ENCODE results near the gene FETUB.
A peak's percentile ranks its signal among the peaks of the same experiment; 100 is the strongest.
"Not testable (repeated sequence)": the region's sequence is repeated elsewhere in the genome, so short reads cannot be mapped to it uniquely, and the experiment has no call there.

The FETUB gene

DNA sequence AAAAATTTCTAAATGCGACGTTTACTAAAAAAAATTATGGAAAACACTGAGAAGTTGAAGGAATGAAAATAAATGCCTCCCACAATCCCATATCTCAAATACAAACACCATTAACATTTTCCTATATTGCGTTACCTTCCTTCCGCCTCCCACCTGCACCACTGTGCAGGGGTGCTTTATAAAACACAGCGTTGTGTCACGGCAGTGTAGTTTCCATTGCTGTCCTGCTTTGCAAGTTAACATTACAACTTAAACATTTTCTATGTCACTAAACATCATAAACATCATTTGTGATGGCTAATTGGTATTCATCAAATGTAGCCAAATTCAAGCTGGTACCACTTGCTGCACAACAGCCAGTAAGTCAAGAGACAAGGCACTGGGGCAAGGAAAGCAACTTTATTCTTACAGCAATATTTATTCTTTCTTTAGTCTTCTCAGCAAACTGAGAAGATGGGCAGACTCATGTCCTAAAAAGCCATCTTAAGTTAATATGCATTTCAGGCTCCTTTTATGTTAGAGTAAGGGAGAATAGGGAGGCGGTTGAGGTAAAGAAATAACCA lies 12.3 kb upstream of the FETUB start:
- H3K4me3 ChIP-seq (ENCODE audit: control insufficient read depth in 1 of 7, extremely low read depth in 1 of 7, insufficient read depth in 4 of 7, low read depth in 2 of 7, low read length in 6 of 7): no peak overlapping the region
- no peaks in the 10 kb centered on the region for H3K4me1 ChIP-seq (ENCODE audit: control extremely low read depth in 1 of 4, control insufficient read depth in 4 of 4, insufficient read depth in 4 of 4, low read length in 3 of 4)
- 92% methylated on average over 5 of the region's 7 CpGs for WGBS (ENCODE audit: insufficient coverage)
- CTCF ChIA-PET: no interaction called here
- no peaks in the 10 kb centered on the region for H3K36me3 ChIP-seq (ENCODE audit: control insufficient read depth in 4 of 4, insufficient read depth in 4 of 4, low read length in 3 of 4)
- DNase-seq: no peak
- no peak overlapping the region for H3K27ac ChIP-seq (ENCODE audit: insufficient read depth in 1 of 2, low read depth in 1 of 2, low read length in 2 of 2, poor library complexity in 1 of 2, severe bottlenecking in 2 of 2)
- H3K27me3 ChIP-seq (replicated peaks in 2 of 5; ENCODE audit: control insufficient read depth in 4 of 5, insufficient read depth in 5 of 5, low read length in 4 of 5): peaks cover 0 to 6% (median 0%) of the 10 kb centered on the region in 5 experiments
- H3K9me3 ChIP-seq (ENCODE audit: control extremely low read depth in 1 of 5, control insufficient read depth in 4 of 5, insufficient read depth in 2 of 5, low read depth in 1 of 5, low read length in 4 of 5): no peaks in the 10 kb centered on the region
- POLR2A ChIA-PET: no interaction called here

DNA sequence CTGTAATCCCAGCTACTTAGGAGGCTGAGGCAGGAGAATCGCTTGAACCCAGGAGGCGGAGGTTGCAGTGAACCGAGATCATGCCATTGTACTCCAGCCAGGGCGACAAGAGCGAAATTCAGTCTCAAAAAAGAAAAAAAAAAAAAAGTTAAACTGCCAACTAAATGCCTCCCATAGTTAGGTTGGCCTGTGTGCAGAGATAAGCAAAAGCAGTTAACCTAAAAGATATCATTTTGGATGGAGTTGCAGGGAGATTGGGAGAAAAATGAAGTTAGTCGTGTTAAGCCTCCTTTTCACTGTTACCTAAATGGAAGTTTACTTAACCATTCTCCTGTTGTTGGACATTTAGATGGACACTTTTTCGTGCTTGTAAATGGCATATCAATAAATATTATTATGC lies 11.4 kb upstream of the FETUB start:
- H3K36me3 ChIP-seq (ENCODE audit: control insufficient read depth in 4 of 4, insufficient read depth in 4 of 4, low read length in 3 of 4): no peaks in the 10 kb centered on the region
- peaks cover 0 to 6% (median 0%) of the 10 kb centered on the region in 5 experiments for H3K27me3 ChIP-seq (replicated peaks in 2 of 5; ENCODE audit: control insufficient read depth in 4 of 5, insufficient read depth in 5 of 5, low read length in 4 of 5)
- CTCF ChIA-PET: no interaction called here
- H3K9me3 ChIP-seq (ENCODE audit: control extremely low read depth in 1 of 5, control insufficient read depth in 4 of 5, insufficient read depth in 2 of 5, low read depth in 1 of 5, low read length in 4 of 5): no peaks in the 10 kb centered on the region
- POLR2A ChIA-PET: no interaction called here
- peak in 1 of 3 donors; percentile 11 for DNase-seq
- H3K4me1 ChIP-seq (ENCODE audit: control extremely low read depth in 1 of 4, control insufficient read depth in 4 of 4, insufficient read depth in 4 of 4, low read length in 3 of 4): no peaks in the 10 kb centered on the region
- no peak overlapping the region for H3K27ac ChIP-seq (ENCODE audit: insufficient read depth in 1 of 2, low read depth in 1 of 2, low read length in 2 of 2, poor library complexity in 1 of 2, severe bottlenecking in 2 of 2)
- no CpG with 5 or more reads among the region's 7 CpGs for WGBS (ENCODE audit: insufficient coverage)
- no peak overlapping the region for H3K4me3 ChIP-seq (ENCODE audit: control insufficient read depth in 1 of 7, extremely low read depth in 1 of 7, insufficient read depth in 4 of 7, low read depth in 2 of 7, low read length in 6 of 7)

DNA sequence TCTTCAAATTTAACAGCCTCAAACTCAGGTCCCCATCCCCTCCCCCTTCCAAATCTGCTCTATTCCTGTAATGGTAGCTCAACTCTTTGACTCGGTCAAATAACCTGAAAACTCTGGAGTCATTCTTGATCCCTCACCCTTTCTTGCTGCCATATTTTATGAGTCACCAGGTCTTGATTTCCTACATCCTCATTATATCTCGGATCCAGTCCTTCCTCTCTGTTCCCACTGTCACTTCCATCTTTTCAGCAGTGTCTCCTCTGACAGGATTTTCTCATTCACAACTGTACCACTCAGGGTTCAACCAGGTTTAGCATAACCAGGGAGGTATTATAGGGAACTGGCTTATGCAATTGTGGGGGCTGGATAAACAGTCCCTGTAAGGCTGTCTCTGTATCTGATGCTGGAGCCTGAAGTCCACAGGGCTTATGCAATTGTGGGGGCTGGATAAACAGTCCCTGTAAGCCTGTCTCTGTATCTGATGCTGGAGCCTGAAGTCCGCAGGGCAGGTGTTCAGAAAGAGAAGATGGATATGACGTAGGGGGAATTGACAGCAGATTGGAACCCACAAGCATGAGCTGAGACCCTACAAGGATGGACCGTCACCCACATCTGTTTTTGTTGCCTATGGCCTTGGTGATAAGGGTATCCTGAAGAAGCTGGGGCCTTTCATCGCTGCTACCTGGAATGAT lies 9.1 kb upstream of the FETUB start:
- H3K4me1 ChIP-seq (ENCODE audit: control extremely low read depth in 1 of 4, control insufficient read depth in 4 of 4, insufficient read depth in 4 of 4, low read length in 3 of 4): no peaks in the 10 kb centered on the region
- no peaks in the 10 kb centered on the region for H3K36me3 ChIP-seq (ENCODE audit: control insufficient read depth in 4 of 4, insufficient read depth in 4 of 4, low read length in 3 of 4)
- H3K27ac ChIP-seq (ENCODE audit: insufficient read depth in 1 of 2, low read depth in 1 of 2, low read length in 2 of 2, poor library complexity in 1 of 2, severe bottlenecking in 2 of 2): no peak overlapping the region
- ChIA-PET POLR2A (interaction anchor here (0.6 kb wide), 1 partner anchor 725 kb away, joined by 3 read pairs; no protein-coding TSS in a partner anchor), CTCF (interaction anchor here (1.0 kb wide), 1 partner anchor 15 kb away, joined by 4 read pairs; no protein-coding TSS in a partner anchor)
- H3K4me3 ChIP-seq (ENCODE audit: control insufficient read depth in 1 of 7, extremely low read depth in 1 of 7, insufficient read depth in 4 of 7, low read depth in 2 of 7, low read length in 6 of 7): no peak overlapping the region
- peaks cover 0 to 3% (median 2%) of the 10 kb centered on the region in 5 experiments for H3K27me3 ChIP-seq (replicated peaks in 2 of 5; ENCODE audit: control insufficient read depth in 4 of 5, insufficient read depth in 5 of 5, low read length in 4 of 5)
- no peak for DNase-seq
- H3K9me3 ChIP-seq (ENCODE audit: control extremely low read depth in 1 of 5, control insufficient read depth in 4 of 5, insufficient read depth in 2 of 5, low read depth in 1 of 5, low read length in 4 of 5): no peaks in the 10 kb centered on the region
- 74% methylated on average over 5 of the region's 6 CpGs for WGBS (ENCODE audit: insufficient coverage)

DNA sequence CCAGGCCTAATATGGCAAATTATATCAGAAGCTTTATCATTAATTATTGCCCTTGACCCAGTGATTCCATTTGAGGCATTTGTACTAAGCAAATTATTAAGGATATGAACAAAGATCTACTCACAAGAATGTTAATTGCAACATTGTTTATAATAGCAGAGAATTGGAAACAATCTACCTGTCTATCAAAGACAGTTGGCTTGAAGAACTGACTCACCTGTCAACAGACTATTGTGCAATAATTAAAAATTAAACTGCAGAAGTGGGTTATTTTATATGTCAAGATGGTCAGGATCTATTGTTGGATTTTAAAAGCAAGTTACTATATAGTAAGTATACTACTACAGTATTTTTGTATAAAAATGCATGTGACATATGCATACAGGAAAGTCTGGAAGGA lies 6.7 kb upstream of the FETUB start:
- H3K27ac ChIP-seq (ENCODE audit: insufficient read depth in 1 of 2, low read depth in 1 of 2, low read length in 2 of 2, poor library complexity in 1 of 2, severe bottlenecking in 2 of 2): no peak overlapping the region
- peaks cover 0 to 4% (median 0%) of the 10 kb centered on the region in 5 experiments for H3K27me3 ChIP-seq (replicated peaks in 2 of 5; ENCODE audit: control insufficient read depth in 4 of 5, insufficient read depth in 5 of 5, low read length in 4 of 5)
- ChIA-PET POLR2A (no interaction called here), CTCF (interaction anchor here (1.7 kb wide), 1 partner anchor 16 kb away, joined by 3 read pairs; no protein-coding TSS in a partner anchor)
- no peaks in the 10 kb centered on the region for H3K9me3 ChIP-seq (ENCODE audit: control extremely low read depth in 1 of 5, control insufficient read depth in 4 of 5, insufficient read depth in 2 of 5, low read depth in 1 of 5, low read length in 4 of 5)
- no peaks in the 10 kb centered on the region for H3K36me3 ChIP-seq (ENCODE audit: control insufficient read depth in 4 of 4, insufficient read depth in 4 of 4, low read length in 3 of 4)
- no peaks in the 10 kb centered on the region for H3K4me1 ChIP-seq (ENCODE audit: control extremely low read depth in 1 of 4, control insufficient read depth in 4 of 4, insufficient read depth in 4 of 4, low read length in 3 of 4)
- H3K4me3 ChIP-seq (ENCODE audit: control insufficient read depth in 1 of 7, extremely low read depth in 1 of 7, insufficient read depth in 4 of 7, low read depth in 2 of 7, low read length in 6 of 7): no peak overlapping the region
- DNase-seq: no peak

DNA sequence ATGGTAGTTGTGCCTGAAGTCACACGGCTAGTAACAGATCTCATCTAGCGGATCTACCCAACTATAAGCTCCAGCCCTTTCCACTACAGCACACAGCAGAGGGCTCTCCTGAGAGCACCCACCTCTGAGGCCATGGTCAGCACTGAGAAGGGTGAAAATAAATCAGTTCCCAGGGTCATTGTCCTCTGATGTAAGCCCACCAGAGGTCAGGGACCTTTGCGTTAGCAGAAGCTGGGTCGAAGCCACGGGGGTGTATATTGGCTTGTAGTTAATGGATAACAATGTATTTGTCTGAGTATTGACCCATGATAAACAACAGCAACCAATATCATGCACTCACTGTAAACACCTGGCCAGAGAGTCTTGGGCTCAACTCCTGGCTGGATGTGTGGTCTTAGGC lies 6.0 kb upstream of the FETUB start:
- not testable (repeated sequence) for H3K9me3 ChIP-seq (ENCODE audit: control extremely low read depth in 1 of 5, control insufficient read depth in 4 of 5, insufficient read depth in 2 of 5, low read depth in 1 of 5, low read length in 4 of 5); H3K4me1 ChIP-seq (ENCODE audit: control extremely low read depth in 1 of 4, control insufficient read depth in 4 of 4, insufficient read depth in 4 of 4, low read length in 3 of 4); H3K36me3 ChIP-seq (ENCODE audit: control insufficient read depth in 4 of 4, insufficient read depth in 4 of 4, low read length in 3 of 4); DNase-seq; H3K27ac ChIP-seq (ENCODE audit: insufficient read depth in 1 of 2, low read depth in 1 of 2, low read length in 2 of 2, poor library complexity in 1 of 2, severe bottlenecking in 2 of 2); H3K27me3 ChIP-seq (replicated peaks in 2 of 5; ENCODE audit: control insufficient read depth in 4 of 5, insufficient read depth in 5 of 5, low read length in 4 of 5); H3K4me3 ChIP-seq (ENCODE audit: control insufficient read depth in 1 of 7, extremely low read depth in 1 of 7, insufficient read depth in 4 of 7, low read depth in 2 of 7, low read length in 6 of 7)
- ChIA-PET POLR2A (interaction anchor here (0.6 kb wide), 1 partner anchor 169 kb away, joined by 4 read pairs; no protein-coding TSS in a partner anchor), CTCF (interaction anchor here (1.2 to 1.7 kb wide), 2 partner anchors 16 to 19 kb away, joined by 3 to 4 read pairs; no protein-coding TSS in a partner anchor)
- no CpG with 5 or more reads among the region's 5 CpGs for WGBS (ENCODE audit: insufficient coverage)

DNA sequence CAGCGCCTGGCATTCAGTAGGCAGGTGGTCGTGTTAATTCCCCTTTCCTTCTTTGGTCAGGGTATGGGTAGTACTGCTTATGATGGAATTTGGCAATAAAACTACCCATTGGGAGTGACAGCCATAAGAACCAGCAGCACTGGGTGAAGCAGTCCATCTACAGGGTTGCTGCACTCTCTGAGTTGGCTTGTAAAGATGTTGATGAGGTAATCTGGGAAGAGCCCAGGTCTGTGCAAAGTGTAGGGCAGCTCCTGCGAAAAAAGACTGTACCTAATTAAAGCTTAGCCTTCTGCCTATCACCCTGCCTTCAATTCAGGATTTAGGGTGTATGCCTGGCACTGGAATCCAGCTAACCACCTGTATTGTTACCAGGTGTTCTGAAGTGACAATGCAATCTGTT lies 4.7 kb upstream of the FETUB start:
- DNase-seq: no peak
- ChIA-PET POLR2A (no interaction called here), CTCF (no interaction called here)

DNA sequence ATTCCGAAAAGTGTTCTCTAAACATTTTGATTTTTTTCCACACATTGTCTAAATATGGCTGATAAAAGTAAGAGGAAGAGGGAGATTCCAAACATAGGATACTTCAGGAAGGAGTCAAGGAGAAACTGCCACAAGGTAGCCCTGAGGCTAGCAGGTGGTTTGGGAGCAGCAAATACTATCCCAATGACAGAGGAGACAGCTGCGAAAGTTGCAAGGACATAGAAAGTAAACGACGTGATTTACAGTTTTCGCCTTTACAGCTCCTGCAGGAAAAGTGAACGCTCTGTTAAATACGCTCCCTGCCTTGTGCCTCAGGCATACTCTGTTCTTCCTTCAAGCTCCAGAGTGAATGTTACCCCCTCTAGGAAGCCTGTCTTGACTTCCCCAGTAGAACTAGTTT lies 3.7 kb upstream of the FETUB start:
- 88% methylated on average over 6 of the region's 7 CpGs for WGBS (ENCODE audit: insufficient coverage)
- H3K4me1 ChIP-seq (ENCODE audit: control extremely low read depth in 1 of 4, control insufficient read depth in 4 of 4, insufficient read depth in 4 of 4, low read length in 3 of 4): no peaks in the 10 kb centered on the region
- H3K36me3 ChIP-seq (ENCODE audit: control insufficient read depth in 4 of 4, insufficient read depth in 4 of 4, low read length in 3 of 4): no peaks in the 10 kb centered on the region
- CTCF ChIA-PET: interaction anchor here (1.1 kb wide), 1 partner anchor 22 kb away, joined by 3 read pairs; no protein-coding TSS in a partner anchor
- POLR2A ChIA-PET: no interaction called here
- no peaks in the 10 kb centered on the region for H3K9me3 ChIP-seq (ENCODE audit: control extremely low read depth in 1 of 5, control insufficient read depth in 4 of 5, insufficient read depth in 2 of 5, low read depth in 1 of 5, low read length in 4 of 5)
- DNase-seq: no peak
- no peak overlapping the region for H3K27ac ChIP-seq (ENCODE audit: insufficient read depth in 1 of 2, low read depth in 1 of 2, low read length in 2 of 2, poor library complexity in 1 of 2, severe bottlenecking in 2 of 2)
- H3K4me3 ChIP-seq (ENCODE audit: control insufficient read depth in 1 of 7, extremely low read depth in 1 of 7, insufficient read depth in 4 of 7, low read depth in 2 of 7, low read length in 6 of 7): no peak overlapping the region
- peaks cover 0 to 4% (median 2%) of the 10 kb centered on the region in 5 experiments for H3K27me3 ChIP-seq (replicated peaks in 2 of 5; ENCODE audit: control insufficient read depth in 4 of 5, insufficient read depth in 5 of 5, low read length in 4 of 5)

More for the DNA sequence above, 4.7 kb upstream of the FETUB start:
- H3K4me1 ChIP-seq (ENCODE audit: control extremely low read depth in 1 of 4, control insufficient read depth in 4 of 4, insufficient read depth in 4 of 4, low read length in 3 of 4): no peaks in the 10 kb centered on the region
- H3K9me3 ChIP-seq (ENCODE audit: control extremely low read depth in 1 of 5, control insufficient read depth in 4 of 5, insufficient read depth in 2 of 5, low read depth in 1 of 5, low read length in 4 of 5): no peaks in the 10 kb centered on the region
- H3K27me3 ChIP-seq (replicated peaks in 2 of 5; ENCODE audit: control insufficient read depth in 4 of 5, insufficient read depth in 5 of 5, low read length in 4 of 5): peaks cover 0 to 4% (median 2%) of the 10 kb centered on the region in 5 experiments
- H3K4me3 ChIP-seq (ENCODE audit: control insufficient read depth in 1 of 7, extremely low read depth in 1 of 7, insufficient read depth in 4 of 7, low read depth in 2 of 7, low read length in 6 of 7): no peak overlapping the region
- WGBS (ENCODE audit: insufficient coverage): 100% methylated on average over 1 of the region's 3 CpGs
- H3K27ac ChIP-seq (ENCODE audit: insufficient read depth in 1 of 2, low read depth in 1 of 2, low read length in 2 of 2, poor library complexity in 1 of 2, severe bottlenecking in 2 of 2): no peak overlapping the region
- H3K36me3 ChIP-seq (ENCODE audit: control insufficient read depth in 4 of 4, insufficient read depth in 4 of 4, low read length in 3 of 4): no peaks in the 10 kb centered on the region

All from common myeloid progenitor, CD34-positive (primary cell).